ENCODE results near the gene KLC1. TPM values are rescaled to one million over a fixed set of nuclear protein-coding genes. Genes with fewer than 3 reads are reported as not detected.

KLC1 gene
- total and polyA plus RNA-seq, 4 donors, result 207 to 505 (median 402) TPM

DNA sequence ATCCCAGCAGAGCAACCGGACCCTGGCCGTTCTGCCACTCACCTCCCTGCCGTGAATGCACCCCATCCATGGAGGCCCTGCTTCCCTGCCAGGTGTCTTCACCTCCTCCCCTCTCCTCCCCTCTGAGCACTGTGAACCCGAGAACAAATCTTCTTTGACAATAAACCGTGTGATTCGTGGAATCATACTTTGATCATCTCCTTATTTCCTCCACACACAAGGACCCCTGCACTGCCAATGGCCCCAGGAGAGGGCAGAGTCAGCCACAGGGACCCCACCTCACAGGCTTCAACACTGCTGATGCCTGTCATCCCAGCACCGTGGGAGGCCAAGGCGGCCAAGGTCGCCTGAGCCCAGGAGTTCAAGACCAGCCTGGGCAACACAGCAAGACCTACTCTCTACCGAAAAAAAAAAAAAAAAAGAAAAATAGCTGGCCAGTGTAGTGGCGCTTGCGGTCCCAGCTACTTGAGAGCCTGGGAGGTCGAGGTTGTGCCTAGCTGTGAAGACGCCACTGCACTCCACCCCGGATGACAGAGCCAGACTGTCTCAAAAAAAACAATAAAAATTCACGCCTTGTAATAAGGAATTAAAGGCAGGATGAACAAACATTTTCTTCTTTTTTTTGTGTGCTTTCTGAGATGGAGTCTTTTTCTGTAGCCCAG, 85.2 kb downstream of the KLC1 start:
- DNase-seq (ENCODE audit: low read depth in 4 of 6, low spot score in 6 of 6), result no peak
- peak overlapping the region; percentile 26 for H3K4me3 ChIP-seq (ENCODE audit: low read depth, low read length)
- H3K4me1 ChIP-seq (ENCODE audit: control insufficient read depth, insufficient read depth, low read length), result peaks cover 72% of the 10 kb centered on the region
- no peak overlapping the region for H3K27ac ChIP-seq (ENCODE audit: low read depth, low read length)
- H3K36me3 ChIP-seq (ENCODE audit: control insufficient read depth, insufficient read depth, low read length), result peaks cover 35% of the 10 kb centered on the region
- H3K27me3 ChIP-seq (ENCODE audit: control insufficient read depth, insufficient read depth, low read length), result no peaks in the 10 kb centered on the region
- 67% methylated on average over 7 of the region's 16 CpGs for WGBS (ENCODE audit: insufficient coverage)
- H3K9me3 ChIP-seq (ENCODE audit: control insufficient read depth, insufficient read depth, low read length), result no peaks in the 10 kb centered on the region

DNA sequence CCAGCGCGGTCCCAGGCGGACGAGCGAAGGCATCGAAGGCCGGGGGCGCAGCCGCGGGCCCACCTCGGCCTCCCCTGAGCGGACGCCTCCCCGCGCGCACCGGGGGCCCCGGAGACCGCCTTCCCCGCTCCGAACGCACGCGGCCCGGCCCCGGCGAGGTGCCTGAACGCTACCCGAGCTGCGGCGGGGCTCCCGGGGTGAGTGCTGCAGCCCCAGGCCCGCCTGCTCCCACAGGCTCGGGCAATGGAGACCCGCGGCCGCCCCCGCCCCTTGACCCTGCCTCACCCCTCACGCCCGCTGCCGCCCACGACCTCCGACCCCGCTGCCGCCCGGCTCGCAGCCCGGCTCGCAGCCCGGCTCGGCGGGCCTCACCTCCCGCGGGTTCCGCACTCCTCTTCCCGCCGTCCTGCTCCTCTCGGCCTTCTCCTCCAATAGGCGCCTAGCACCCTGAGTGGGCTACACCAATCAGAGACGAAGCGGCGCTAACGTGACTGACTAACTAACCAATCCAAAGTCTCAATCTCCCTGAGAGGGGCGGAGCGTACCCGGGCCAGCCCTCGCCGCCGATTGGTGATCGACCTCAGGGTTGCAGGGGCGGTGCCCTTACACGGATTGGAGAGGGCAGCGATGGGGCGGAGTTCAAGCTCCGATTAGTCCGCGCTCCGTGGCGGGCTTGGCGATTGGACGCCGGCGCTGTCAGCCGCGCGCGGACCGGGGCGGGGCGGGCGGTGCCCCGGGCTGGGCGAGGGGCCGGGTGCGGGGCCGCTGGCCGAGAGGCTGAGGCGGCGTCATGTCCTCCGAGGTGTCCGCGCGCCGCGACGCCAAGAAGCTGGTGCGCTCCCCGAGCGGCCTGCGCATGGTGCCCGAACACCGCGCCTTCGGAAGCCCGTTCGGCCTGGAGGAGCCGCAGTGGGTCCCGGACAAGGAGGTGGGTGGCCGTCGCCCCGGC, 86.3 kb downstream of the KLC1 start, which contains the start of the genes XRCC3 and ZFYVE21:
TSS of gene XRCC3 (minus strand) at position 400 of the 949 bp plus-strand sequence. CDS start 4,364 bp downstream, outside the sequence.
TSS of gene ZFYVE21 (plus strand) at position 759 of the 949 bp plus-strand sequence. CDS start at position 791, 32 bp downstream.
- no peaks in the 10 kb centered on the region for H3K27me3 ChIP-seq (ENCODE audit: control insufficient read depth, insufficient read depth, low read length)
- no peak within 1 kb of the TSS for H3K27ac ChIP-seq (ENCODE audit: low read depth, low read length)
- DNase-seq (ENCODE audit: low read depth in 4 of 6, low spot score in 6 of 6), result peak; percentile 97 to 100 (median 99)
- H3K4me1 ChIP-seq (ENCODE audit: control insufficient read depth, insufficient read depth, low read length), result peaks cover 67% of the 10 kb centered on the region
- peak within 1 kb of the TSS; percentile 54 for H3K4me3 ChIP-seq (ENCODE audit: low read depth, low read length)
- no peaks in the 10 kb centered on the region for H3K9me3 ChIP-seq (ENCODE audit: control insufficient read depth, insufficient read depth, low read length)
- H3K36me3 ChIP-seq (ENCODE audit: control insufficient read depth, insufficient read depth, low read length), result peaks cover 25% of the 10 kb centered on the region
- WGBS (ENCODE audit: insufficient coverage), result under 1% methylated on average over 117 of the region's 121 CpGs

DNA sequence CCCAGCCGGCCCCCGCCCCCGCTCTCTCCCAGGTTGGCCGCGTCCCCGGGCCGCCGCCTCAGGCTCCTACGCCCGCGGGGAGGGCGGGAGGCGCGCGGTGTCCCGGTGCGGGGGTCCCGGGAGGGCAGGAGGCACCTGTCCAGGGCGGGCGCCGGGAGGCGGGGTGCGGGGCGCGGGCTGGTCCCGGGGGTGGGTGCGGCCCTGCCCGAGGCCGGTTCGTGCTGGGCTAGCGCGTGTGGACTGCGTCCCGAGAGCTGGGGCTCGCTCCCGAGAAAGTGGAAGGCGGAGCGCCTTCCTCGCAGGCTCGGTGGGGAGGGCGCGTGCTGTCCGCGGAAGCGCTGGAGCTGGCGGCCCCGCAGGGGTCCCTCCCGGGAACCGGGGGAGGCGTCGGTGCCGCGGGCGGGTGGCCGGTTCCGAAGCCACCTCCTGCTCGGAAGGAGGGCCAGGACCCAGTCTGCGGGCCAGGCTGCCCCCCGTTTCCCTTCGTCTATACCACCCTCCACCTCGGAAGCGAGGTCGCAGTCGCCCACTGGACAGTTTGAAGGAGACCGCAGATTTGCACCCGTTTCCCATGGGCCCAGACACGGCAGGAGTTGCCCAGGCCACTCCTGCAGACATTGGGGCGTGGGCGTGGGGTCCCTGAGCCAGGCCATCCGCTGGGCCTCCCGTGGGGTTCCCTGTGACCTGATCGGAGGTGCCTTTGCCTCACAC, 87.2 kb downstream of the KLC1 start:
- Histone ChIP-seq H3K4me1 (ENCODE audit: control insufficient read depth, insufficient read depth, low read length) (peaks cover 65% of the 10 kb centered on the region), H3K27ac (ENCODE audit: low read depth, low read length) (no peak overlapping the region), H3K27me3 (ENCODE audit: control insufficient read depth, insufficient read depth, low read length) (no peaks in the 10 kb centered on the region), H3K36me3 (ENCODE audit: control insufficient read depth, insufficient read depth, low read length) (peaks cover 29% of the 10 kb centered on the region), H3K4me3 (ENCODE audit: low read depth, low read length) (peak overlapping the region; percentile 54), H3K9me3 (ENCODE audit: control insufficient read depth, insufficient read depth, low read length) (no peaks in the 10 kb centered on the region)
- WGBS (ENCODE audit: insufficient coverage), result 1% methylated on average over 72 of the region's 72 CpGs
- peak in 1 of 6 donors; percentile 48 for DNase-seq (ENCODE audit: low read depth in 4 of 6, low spot score in 6 of 6)

DNA sequence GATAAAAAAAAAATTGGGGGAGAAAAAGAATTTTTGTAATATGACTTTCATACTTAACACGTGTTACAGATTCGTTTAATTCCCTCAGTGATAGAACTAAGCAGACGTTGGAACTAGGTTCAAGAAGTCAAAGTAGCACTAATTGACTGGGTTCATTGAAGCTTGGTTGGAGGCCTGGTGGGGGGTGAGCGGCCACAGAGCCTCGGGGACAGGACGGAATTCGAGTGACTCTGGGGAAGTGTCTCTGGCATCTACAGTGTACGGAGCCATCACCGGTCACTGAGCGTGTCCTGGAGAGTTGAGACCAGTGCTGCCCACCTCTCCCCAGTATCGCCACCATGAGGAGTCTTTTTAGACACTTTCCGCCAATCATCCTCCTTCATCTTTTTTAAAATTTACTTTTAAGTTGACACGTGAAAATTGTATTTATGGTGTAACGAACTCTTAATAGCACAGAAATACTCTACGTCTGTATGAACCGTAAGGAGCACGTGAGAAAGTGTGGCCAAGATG, 87.9 kb downstream of the KLC1 start:
- Histone ChIP-seq H3K27me3 (ENCODE audit: control insufficient read depth, insufficient read depth, low read length) (no peaks in the 10 kb centered on the region), H3K4me1 (ENCODE audit: control insufficient read depth, insufficient read depth, low read length) (peaks cover 58% of the 10 kb centered on the region), H3K9me3 (ENCODE audit: control insufficient read depth, insufficient read depth, low read length) (no peaks in the 10 kb centered on the region), H3K27ac (ENCODE audit: low read depth, low read length) (no peak overlapping the region), H3K36me3 (ENCODE audit: control insufficient read depth, insufficient read depth, low read length) (peaks cover 32% of the 10 kb centered on the region), H3K4me3 (ENCODE audit: low read depth, low read length) (peak overlapping the region; percentile 54)
- WGBS (ENCODE audit: insufficient coverage), result 70% methylated on average over 10 of the region's 17 CpGs
- no peak for DNase-seq (ENCODE audit: low read depth in 4 of 6, low spot score in 6 of 6)

DNA sequence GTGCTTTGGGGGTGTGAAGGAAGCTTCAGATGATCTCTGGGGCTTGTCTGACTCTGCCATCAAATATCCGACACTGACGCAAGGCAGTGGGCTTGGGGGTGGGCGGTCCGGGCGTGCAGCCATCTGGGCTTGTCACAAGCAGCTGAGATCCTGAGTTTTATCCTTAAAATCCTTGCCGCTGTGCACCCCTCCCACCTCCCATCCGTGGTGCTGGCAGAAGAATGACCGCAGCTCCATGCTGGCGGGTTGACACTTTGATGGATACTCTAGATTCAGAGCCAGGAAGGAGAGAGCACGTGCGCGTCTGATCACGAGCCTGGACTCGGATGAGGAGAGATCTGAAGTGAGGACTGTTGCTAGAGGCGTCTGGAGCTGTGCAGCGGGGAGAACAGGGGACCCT, 89.6 kb downstream of the KLC1 start:
- peak in 2 of 6 donors; percentile 66 to 75 for DNase-seq (ENCODE audit: low read depth in 4 of 6, low spot score in 6 of 6)
- H3K27ac ChIP-seq (ENCODE audit: low read depth, low read length), result no peak overlapping the region
- peaks cover 24% of the 10 kb centered on the region for H3K36me3 ChIP-seq (ENCODE audit: control insufficient read depth, insufficient read depth, low read length)
- no peaks in the 10 kb centered on the region for H3K27me3 ChIP-seq (ENCODE audit: control insufficient read depth, insufficient read depth, low read length)
- WGBS (ENCODE audit: insufficient coverage), result 20% methylated on average over 16 of the region's 16 CpGs
- H3K4me1 ChIP-seq (ENCODE audit: control insufficient read depth, insufficient read depth, low read length), result peaks cover 52% of the 10 kb centered on the region
- no peak overlapping the region for H3K4me3 ChIP-seq (ENCODE audit: low read depth, low read length)
- no peaks in the 10 kb centered on the region for H3K9me3 ChIP-seq (ENCODE audit: control insufficient read depth, insufficient read depth, low read length)

DNA sequence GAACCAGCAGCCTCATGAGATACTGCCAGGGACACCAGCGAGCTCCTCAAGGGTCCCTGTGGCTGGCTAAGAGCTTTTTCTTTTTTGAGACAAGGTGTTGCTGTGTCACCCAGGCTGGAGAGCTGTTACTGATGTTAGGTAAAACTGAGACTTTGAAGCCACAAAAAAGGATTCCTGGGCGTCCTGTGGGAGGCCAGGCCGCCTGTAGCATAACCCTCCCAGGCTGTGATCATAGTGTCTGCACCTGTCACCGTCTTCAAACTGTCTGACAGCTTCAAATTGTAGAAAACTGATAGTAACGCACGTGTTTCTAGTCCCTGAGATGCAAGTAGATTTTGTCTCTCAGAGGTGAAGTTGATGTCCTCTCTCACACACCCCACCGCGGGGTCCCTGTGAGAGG, 90.7 kb downstream of the KLC1 start:
- peaks cover 31% of the 10 kb centered on the region for H3K36me3 ChIP-seq (ENCODE audit: control insufficient read depth, insufficient read depth, low read length)
- no peak overlapping the region for H3K27ac ChIP-seq (ENCODE audit: low read depth, low read length)
- no peaks in the 10 kb centered on the region for H3K27me3 ChIP-seq (ENCODE audit: control insufficient read depth, insufficient read depth, low read length)
- peaks cover 52% of the 10 kb centered on the region for H3K4me1 ChIP-seq (ENCODE audit: control insufficient read depth, insufficient read depth, low read length)
- no peak overlapping the region for H3K4me3 ChIP-seq (ENCODE audit: low read depth, low read length)
- no peak for DNase-seq (ENCODE audit: low read depth in 4 of 6, low spot score in 6 of 6)
- WGBS (ENCODE audit: insufficient coverage), result 90% methylated on average over 5 of the region's 8 CpGs
- H3K9me3 ChIP-seq (ENCODE audit: control insufficient read depth, insufficient read depth, low read length), result no peaks in the 10 kb centered on the region

DNA sequence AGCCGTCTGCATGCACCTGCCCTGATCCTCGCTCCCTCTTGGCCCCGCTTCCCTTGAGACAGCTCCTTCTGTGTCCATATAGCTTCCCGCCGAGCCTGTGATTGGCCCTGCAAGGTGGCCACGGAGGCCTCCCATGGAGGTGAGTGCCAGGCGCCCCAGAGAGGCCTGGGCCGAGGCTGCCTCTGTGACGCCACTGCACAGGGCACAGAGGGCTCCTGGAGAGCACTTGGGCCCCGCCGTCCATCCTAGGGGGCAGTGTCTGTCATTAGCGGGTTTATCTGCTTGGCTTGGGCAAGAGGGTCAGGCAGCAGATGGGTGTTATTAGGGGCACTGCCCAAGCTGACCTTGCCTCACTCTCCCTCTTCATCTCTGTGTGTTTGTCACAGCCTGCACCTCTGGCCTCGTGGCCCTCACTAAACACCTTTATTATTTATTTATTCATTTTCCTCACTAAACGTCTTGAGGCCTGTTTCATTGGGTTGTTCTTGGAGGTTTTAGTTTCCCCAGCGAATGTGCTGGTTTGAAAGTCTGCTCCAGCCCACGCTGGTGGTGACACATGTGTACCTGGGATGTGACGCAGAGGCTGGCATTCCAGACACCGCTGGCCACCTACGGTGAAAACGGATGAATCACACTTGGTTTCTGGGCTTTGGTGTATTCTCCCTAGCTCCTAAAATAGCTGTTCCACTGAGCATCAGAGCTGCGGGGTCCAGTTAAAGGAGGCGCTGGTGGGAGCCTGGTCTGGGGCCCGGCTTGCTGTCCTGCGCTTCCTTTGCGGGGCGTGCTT, 92.5 kb downstream of the KLC1 start:
- H3K27me3 ChIP-seq (ENCODE audit: control insufficient read depth, insufficient read depth, low read length), result no peaks in the 10 kb centered on the region
- no peak for DNase-seq (ENCODE audit: low read depth in 4 of 6, low spot score in 6 of 6)
- H3K27ac ChIP-seq (ENCODE audit: low read depth, low read length), result no peak overlapping the region
- no peaks in the 10 kb centered on the region for H3K9me3 ChIP-seq (ENCODE audit: control insufficient read depth, insufficient read depth, low read length)
- H3K4me3 ChIP-seq (ENCODE audit: low read depth, low read length), result no peak overlapping the region
- peaks cover 53% of the 10 kb centered on the region for H3K4me1 ChIP-seq (ENCODE audit: control insufficient read depth, insufficient read depth, low read length)
- whole genome bisulfite sequencing (ENCODE audit: insufficient coverage), result 82% methylated on average over 18 of the region's 26 CpGs
- peaks cover 49% of the 10 kb centered on the region for H3K36me3 ChIP-seq (ENCODE audit: control insufficient read depth, insufficient read depth, low read length)

DNA sequence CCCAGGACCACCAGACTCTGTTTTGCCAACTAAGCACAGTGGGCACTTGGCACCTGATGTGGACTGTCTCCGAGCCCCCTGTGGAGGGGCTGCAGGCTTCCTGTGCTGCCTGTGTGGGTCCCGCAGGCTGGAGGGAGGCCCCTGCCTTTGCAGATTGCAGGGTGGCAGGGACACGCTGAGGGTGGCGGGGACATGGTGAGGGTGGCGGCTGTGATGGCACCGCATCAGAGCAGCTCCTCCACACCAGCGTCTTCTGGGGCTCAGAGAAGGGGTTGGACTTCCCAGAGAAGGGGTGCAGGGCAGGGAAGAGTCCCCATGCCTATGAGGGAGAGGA, 94.7 kb downstream of the KLC1 start:
- Histone ChIP-seq H3K4me3 (ENCODE audit: low read depth, low read length) (no peak overlapping the region), H3K9me3 (ENCODE audit: control insufficient read depth, insufficient read depth, low read length) (no peaks in the 10 kb centered on the region), H3K27me3 (ENCODE audit: control insufficient read depth, insufficient read depth, low read length) (no peaks in the 10 kb centered on the region), H3K4me1 (ENCODE audit: control insufficient read depth, insufficient read depth, low read length) (peaks cover 39% of the 10 kb centered on the region), H3K36me3 (ENCODE audit: control insufficient read depth, insufficient read depth, low read length) (peaks cover 61% of the 10 kb centered on the region), H3K27ac (ENCODE audit: low read depth, low read length) (peak overlapping the region; percentile 67)
- no peak for DNase-seq (ENCODE audit: low read depth in 4 of 6, low spot score in 6 of 6)
- WGBS (ENCODE audit: insufficient coverage), result 64% methylated on average over 3 of the region's 7 CpGs

Data from spinal cord (tissue), 10 donors.